K562 (cell line): ENCODE measurements around the gene TMEM88. TPM values are rescaled to one million over a fixed set of nuclear protein-coding genes. Genes with fewer than 3 reads are reported as not detected.

Experiments
- ATAC-seq: fragments of 200-7000 bp; cut with Tn5 transposase; 3 replicates; pipeline ENCODE4 v1.9.1; 2020; ENCODE audit warnings: moderate library complexity
- BruUV-seq: library from RNA; stranded (reverse); fragments of 400-500 nt; replicated peaks from 2 replicates; lab custom pipeline; 2021; lab: Mats Ljungman, UMichigan
- CTCF ChIA-PET: fragments of 300-600 bp; formaldehyde crosslinking; extraction: SDS; loops from one replicate; lab custom pipeline; 2021; ENCODE audit warnings: low intra/inter-chr PET ratio; lab: Yijun Ruan, JAX
- POLR2A ChIA-PET: fragments of 300-600, 350-650 bp; sonication (Branson Sonifier 250); formaldehyde crosslinking; extraction: SDS; loops from one replicate; lab custom pipeline; 2021; ENCODE audit warnings: antibody characterized with exemption, inconsistent platforms; lab: Yijun Ruan, JAX
- DNase-seq, 4 experiments: peaks; one replicate each; pipeline versions ENCODE4 v3.0.0 to v3.0.0-alpha.2; 2011 to 2018; ENCODE audit warnings: low spot score in 3 of 4, mixed read lengths in 3 of 4; ENCODE audit errors: extremely low read depth in 1 of 4
- FAIRE-seq: peaks from 2 replicates; lab custom pipeline; 2011; peaks lifted over from hg19 to GRCh38; lab: Jason Lieb, UNC
- H2AFZ ChIP-seq: 2 replicates; pipeline ENCODE4 v1.6.0; 2011; ENCODE audit warnings: low read depth, low read length, control low read depth, inconsistent platforms
- H3K27ac ChIP-seq: fragments of 200-600 bp; 3 replicates; pipeline ENCODE4 v1.8.0; 2011; ENCODE audit warnings: low read depth, mild to moderate bottlenecking, control low read depth, inconsistent platforms, low read length, moderate library complexity, mixed read lengths; ENCODE audit errors: extremely low read depth
- H3K27me3 ChIP-seq, 2 experiments: fragments of 300-600 bp in 1 of 2; 2 replicates in 1 of 2; 3 replicates in 1 of 2; pipeline versions ENCODE4 v1.6.0 to v1.8.0; 2011; ENCODE audit warnings: inconsistent platforms in 2 of 2, low read length in 2 of 2, mild to moderate bottlenecking in 1 of 2, mixed read lengths in 1 of 2, moderate library complexity in 1 of 2; ENCODE audit not compliant: control insufficient read depth in 2 of 2, insufficient read depth in 2 of 2
- H3K36me3 ChIP-seq: fragments of 300-600 bp; 3 replicates; pipeline ENCODE4 v1.8.0; 2011; ENCODE audit warnings: mild to moderate bottlenecking, low read length, inconsistent platforms; ENCODE audit not compliant: control insufficient read depth, insufficient read depth
- H3K4me1 ChIP-seq, 2 experiments: fragments of 200-600 bp in 1 of 2; replicated peaks in 1 of 2; 2 replicates in 1 of 2; 3 replicates in 1 of 2; pipeline versions ENCODE4 v1.5.1 to v1.8.0; 2011; ENCODE audit warnings: inconsistent platforms in 2 of 2, low read length in 2 of 2, mild to moderate bottlenecking in 1 of 2, mixed read lengths in 1 of 2, moderate library complexity in 1 of 2; ENCODE audit not compliant: control insufficient read depth in 2 of 2, insufficient read depth in 2 of 2
- H3K4me2 ChIP-seq: 2 replicates; pipeline ENCODE4 v1.6.1; 2011; ENCODE audit warnings: low read length, control low read depth, inconsistent platforms, mixed read lengths; ENCODE audit not compliant: insufficient read depth
- H3K4me3 ChIP-seq: fragments of 200-600 bp; sonication (generic), shearing (Covaris generic); 2 replicates; pipeline ENCODE4 v1.5.1; 2016; ENCODE audit warnings: control low read depth, inconsistent platforms
- H3K79me2 ChIP-seq: fragments of 200-600 bp; 3 replicates; pipeline ENCODE4 v1.8.0; 2011; ENCODE audit warnings: low read length, inconsistent platforms; ENCODE audit not compliant: control insufficient read depth, insufficient read depth
- H3K9ac ChIP-seq, 2 experiments: 2 replicates each; pipeline versions ENCODE4 v1.6.0 to v1.6.1; 2011; ENCODE audit warnings: low read depth in 2 of 2, low read length in 2 of 2, control low read depth in 1 of 2, inconsistent platforms in 1 of 2, mild to moderate bottlenecking in 1 of 2, mixed read lengths in 1 of 2; ENCODE audit not compliant: insufficient read depth in 1 of 2
- H3K9me1 ChIP-seq: one replicate; pipeline ENCODE4 v1.6.0; 2011; ENCODE audit warnings: inconsistent platforms, mild to moderate bottlenecking, low read length, moderate library complexity; ENCODE audit not compliant: control insufficient read depth, insufficient read depth
- H3K9me3 ChIP-seq: replicated peaks from 2 replicates; pipeline ENCODE4 v1.5.1; 2011; ENCODE audit warnings: low read depth, low read length, inconsistent platforms; ENCODE audit not compliant: control insufficient read depth, insufficient read depth
- H4K20me1 ChIP-seq: replicated peaks from 2 replicates; pipeline ENCODE4 v1.6.1; 2011; ENCODE audit warnings: low read length, inconsistent platforms, mixed read lengths; ENCODE audit not compliant: control insufficient read depth, insufficient read depth
- CC2D1A ChIP-seq: fragments of 450-650 bp; IDR thresholded peaks from 2 replicates; pipeline ENCODE4 v1.6.1; 2017; ENCODE audit warnings: mild to moderate bottlenecking
- CHCHD3 ChIP-seq: fragments of 250-450 bp; sonication (Bioruptor Pico); IDR thresholded peaks from 2 replicates; pipeline ENCODE4 v2.1.2; 2022; ENCODE audit warnings: mild to moderate bottlenecking
- CHD2 ChIP-seq: IDR thresholded peaks from 2 replicates; pipeline ENCODE4 v1.6.1; 2011; ENCODE audit warnings: low read depth, low read length
- FOXP4 ChIP-seq: sonication (generic); formaldehyde crosslinking; IDR thresholded peaks from 2 replicates; pipeline ENCODE4 v1.8.0; 2022; ENCODE audit warnings: mild to moderate bottlenecking, missing genetic modification reagents, borderline replicate concordance
- HSF4 ChIP-seq: fragments of 250-450 bp; sonication (Bioruptor Pico); IDR thresholded peaks from 2 replicates; pipeline ENCODE4 v2.1.2; 2022; ENCODE audit warnings: mild to moderate bottlenecking, moderate library complexity, borderline replicate concordance
- KAT2B ChIP-seq: IDR thresholded peaks from one replicate; pipeline ENCODE4 v1.6.1; 2012; ENCODE audit warnings: low read depth, mild to moderate bottlenecking, control low read depth, inconsistent platforms, low read length, moderate library complexity
- KDM1A ChIP-seq, 2 experiments: fragments of 450-650 bp; IDR thresholded peaks; 2 replicates each; pipeline ENCODE4 v1.6.1; 2016; ENCODE audit warnings: mild to moderate bottlenecking in 2 of 2
- PTRF ChIP-seq: fragments of 450-650 bp; IDR thresholded peaks from 2 replicates; pipeline ENCODE4 v1.6.1; 2016; ENCODE audit warnings: mild to moderate bottlenecking, missing genetic modification characterization, missing compliant biosample characterization
- SMC3 ChIP-seq: conservative IDR thresholded peaks from 2 replicates; pipeline ENCODE4 v1.6.1; 2011; ENCODE audit warnings: low read depth, low read length, improper control_type of control experiment; ENCODE audit not compliant: insufficient read depth
- TFE3 ChIP-seq: fragments of 450-650 bp; formaldehyde crosslinking; IDR thresholded peaks from 2 replicates; pipeline ENCODE4 v1.4.0; 2020; ENCODE audit warnings: mild to moderate bottlenecking, mixed read lengths
- ZKSCAN1 ChIP-seq: fragments of 150-350 bp; IDR thresholded peaks from 2 replicates; pipeline ENCODE4 v1.6.1; 2016; ENCODE audit warnings: low read depth, low read length
- ZKSCAN3 ChIP-seq: fragments of 250-450 bp; sonication (Bioruptor Pico); IDR thresholded peaks from 2 replicates; pipeline ENCODE4 v1.4.0; 2020
- ZNF239 ChIP-seq: fragments of 250-450 bp; sonication (Bioruptor Pico); IDR thresholded peaks from 2 replicates; pipeline ENCODE4 v1.4.0; 2020; ENCODE audit warnings: mild to moderate bottlenecking
- ZNF444 ChIP-seq: fragments of 250-450 bp; sonication (Bioruptor Pico); IDR thresholded peaks from 2 replicates; pipeline ENCODE4 v1.4.0; 2020; ENCODE audit warnings: mild to moderate bottlenecking, moderate library complexity
- ZNF76 ChIP-seq: fragments of 250-450 bp; sonication (Bioruptor Pico); IDR thresholded peaks from 2 replicates; pipeline ENCODE4 v1.4.0; 2020; ENCODE audit warnings: mild to moderate bottlenecking, moderate library complexity, borderline replicate concordance
- ZNF785 ChIP-seq: fragments of 250-450 bp; sonication (Bioruptor Pico); IDR thresholded peaks from 2 replicates; pipeline ENCODE4 v1.4.0; 2020; ENCODE audit warnings: mild to moderate bottlenecking
- WGBS: fragments of 100-300 bp; shearing (Covaris generic); methylation state at CpG from one replicate; pipeline ENCODE4 v1.1.6; 2016; ENCODE audit warnings: low coverage, mixed read lengths; ENCODE audit not compliant: insufficient coverage; ENCODE audit errors: missing lambda C conversion rate; 5-methylcytosine and 5-hydroxymethylcytosine counted together
- in situ Hi-C: fragments of 300-500 bp; cut with MboI; formaldehyde crosslinking; loops from 4 replicates; pipeline ENCODE4 v1.15.0; 2018; ENCODE audit warnings: inconsistent platforms, mixed read lengths
- intact Hi-C: fragments of 100-400 bp; cut with micrococcal nuclease; formaldehyde crosslinking; loops from 2 replicates; pipeline ENCODE4 v1.14.2; 2022
- polyA plus RNA-seq, 8 experiments: library from polyadenylated mRNA; depleted of rRNA in 4 of 8; stranded (reverse) in 5 of 8; unstranded in 3 of 8; fragments of >200 nt; fragmentation: Nextera tagmentation in 2 of 8; fragmentation: Illumina TruSeq in 1 of 8; extraction: Ambion mirVana in 2 of 8; extraction: Trizol in 1 of 8; gene quantifications; 2 replicates each; pipeline versions ENCODE4 v1.2.1 to v1.2.3, GENCODE V29; 2011 to 2014; ENCODE audit warnings: inconsistent platforms in 1 of 8, missing spikeins in 1 of 8
- total RNA-seq, 7 experiments: library from RNA; depleted of rRNA in 6 of 7; stranded (reverse); fragments of >200 nt in 6 of 7; fragmentation: Illumina TruSeq in 2 of 7; extraction: Trizol in 2 of 7; gene quantifications; 2 replicates each; pipeline versions ENCODE4 v1.2.1 to v1.2.3, GENCODE V29; 2011 to 2021; ENCODE audit warnings: low replicate concordance in 1 of 7
- TF ChIP-seq, protein P1 (sequence below): fragments of 250-450 bp; sonication (Bioruptor Pico); IDR thresholded peaks from 2 replicates; pipeline ENCODE4 v1.5.1; 2021; ENCODE audit warnings: mild to moderate bottlenecking

TMEM88 gene
- total and polyA plus RNA-seq, 9 of the 15 experiments (the other 6 are each of a cell fraction or from before 2014, with no cell fraction given), result 0.10 to 1.4 (median 0.36) TPM; not detected in 3

- TF ChIP-seq FOXP4 (no peak), KAT2B (no peak), ZNF444 (CRISPR knock-in tag) (no peak), ZKSCAN3 (CRISPR knock-in tag) (no peak), CHCHD3 (no peak), ZKSCAN1 (no peak), ZNF76 (CRISPR knock-in tag) (no peak), ZNF785 (CRISPR knock-in tag) (no peak), SMC3 (no peak), CC2D1A (no peak)
These were observed 39.4 kb downstream of the TMEM88 start (continued) for GRCh38 chr17:7894226-7894625.

DNA sequence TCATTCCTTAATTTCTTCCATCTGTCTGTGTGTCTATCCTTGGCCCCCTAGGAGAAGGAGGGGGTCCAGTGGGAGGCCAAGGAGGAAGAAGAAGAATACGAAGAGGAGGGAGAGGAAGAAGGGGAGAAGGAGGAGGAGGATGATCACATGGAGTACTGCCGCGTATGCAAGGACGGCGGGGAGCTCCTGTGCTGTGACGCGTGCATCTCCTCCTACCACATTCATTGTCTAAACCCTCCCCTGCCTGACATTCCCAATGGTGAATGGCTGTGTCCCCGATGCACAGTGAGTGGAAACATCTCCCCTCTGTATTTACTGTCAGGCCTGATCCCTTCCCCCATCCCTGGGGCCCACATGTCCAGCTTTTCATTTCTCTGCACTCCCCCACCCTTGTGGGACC lies 40.0 kb downstream of the TMEM88 start:
- Histone ChIP-seq H3K9ac (no peak overlapping the region), H3K9me3 (no peaks in the 10 kb centered on the region), H4K20me1 (no peaks in the 10 kb centered on the region), H3K36me3 (peaks cover 64% of the 10 kb centered on the region), H3K79me2 (no peaks in the 10 kb centered on the region), H3K9me1 (no peaks in the 10 kb centered on the region), H2AFZ (no peak overlapping the region), H3K4me1 (no peaks in the 10 kb centered on the region; a peak in 1 of 5 replicates), H3K4me3 (no peak overlapping the region), H3K27ac (no peak overlapping the region), H3K4me2 (no peak overlapping the region), H3K27me3 (no peaks in the 10 kb centered on the region)
- WGBS, result 84% methylated on average over 2 of the region's 8 CpGs
- in situ Hi-C loops, result no loop called here
- ChIA-PET CTCF (no interaction called here), POLR2A (no interaction called here)
- TF ChIP-seq HSF4 (CRISPR knock-in tag) (no peak), ZNF239 (CRISPR knock-in tag) (no peak), CHD2 (no peak), KDM1A (IDR thresholded peaks at IDR 0.05) (no peak), TFE3 (CRISPR knock-in tag) (no peak), PTRF (tag) (no peak)
- TF ChIP-seq, protein P1, sequence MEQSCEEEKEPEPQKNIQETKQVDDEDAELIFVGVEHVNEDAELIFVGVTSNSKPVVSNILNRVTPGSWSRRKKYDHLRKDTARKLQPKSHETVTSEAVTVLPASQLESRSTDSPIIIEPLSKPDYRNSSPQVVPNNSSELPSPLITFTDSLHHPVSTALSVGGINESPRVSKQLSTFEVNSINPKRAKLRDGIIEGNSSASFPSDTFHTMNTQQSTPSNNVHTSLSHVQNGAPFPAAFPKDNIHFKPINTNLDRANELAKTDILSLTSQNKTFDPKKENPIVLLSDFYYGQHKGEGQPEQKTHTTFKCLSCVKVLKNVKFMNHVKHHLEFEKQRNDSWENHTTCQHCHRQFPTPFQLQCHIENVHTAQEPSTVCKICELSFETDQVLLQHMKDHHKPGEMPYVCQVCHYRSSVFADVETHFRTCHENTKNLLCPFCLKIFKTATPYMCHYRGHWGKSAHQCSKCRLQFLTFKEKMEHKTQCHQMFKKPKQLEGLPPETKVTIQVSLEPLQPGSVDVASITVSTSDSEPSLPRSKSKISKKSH (CRISPR knock-in tag), result no peak
- no peak for DNase-seq
- FAIRE-seq, result no peak
- intact Hi-C loops, result loop anchor here (5.0 to 10.0 kb wide), 2 partner anchors 60 to 153 kb away; partner anchors contain the start of gene KDM6B
- ATAC-seq, result no peak
- BruUV-seq, result no TSS peak
